HUDEP-2 (cell line): ENCODE data around the gene SARS2.
A peak's percentile ranks its signal among the peaks of the same experiment; 100 is the strongest.
"Not testable (repeated sequence)": the region's sequence is repeated elsewhere in the genome, so short reads cannot be mapped to it uniquely, and the experiment has no call there.

Source experiments
- DNase-seq, 76 experiments: peaks; one replicate each; lab custom pipeline; 2025; ENCODE audit not compliant: unreplicated experiment in 76 of 76; lab: John Stamatoyannopoulos, UW

SARS2 gene, protein sequence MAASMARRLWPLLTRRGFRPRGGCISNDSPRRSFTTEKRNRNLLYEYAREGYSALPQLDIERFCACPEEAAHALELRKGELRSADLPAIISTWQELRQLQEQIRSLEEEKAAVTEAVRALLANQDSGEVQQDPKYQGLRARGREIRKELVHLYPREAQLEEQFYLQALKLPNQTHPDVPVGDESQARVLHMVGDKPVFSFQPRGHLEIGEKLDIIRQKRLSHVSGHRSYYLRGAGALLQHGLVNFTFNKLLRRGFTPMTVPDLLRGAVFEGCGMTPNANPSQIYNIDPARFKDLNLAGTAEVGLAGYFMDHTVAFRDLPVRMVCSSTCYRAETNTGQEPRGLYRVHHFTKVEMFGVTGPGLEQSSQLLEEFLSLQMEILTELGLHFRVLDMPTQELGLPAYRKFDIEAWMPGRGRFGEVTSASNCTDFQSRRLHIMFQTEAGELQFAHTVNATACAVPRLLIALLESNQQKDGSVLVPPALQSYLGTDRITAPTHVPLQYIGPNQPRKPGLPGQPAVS

DNA sequence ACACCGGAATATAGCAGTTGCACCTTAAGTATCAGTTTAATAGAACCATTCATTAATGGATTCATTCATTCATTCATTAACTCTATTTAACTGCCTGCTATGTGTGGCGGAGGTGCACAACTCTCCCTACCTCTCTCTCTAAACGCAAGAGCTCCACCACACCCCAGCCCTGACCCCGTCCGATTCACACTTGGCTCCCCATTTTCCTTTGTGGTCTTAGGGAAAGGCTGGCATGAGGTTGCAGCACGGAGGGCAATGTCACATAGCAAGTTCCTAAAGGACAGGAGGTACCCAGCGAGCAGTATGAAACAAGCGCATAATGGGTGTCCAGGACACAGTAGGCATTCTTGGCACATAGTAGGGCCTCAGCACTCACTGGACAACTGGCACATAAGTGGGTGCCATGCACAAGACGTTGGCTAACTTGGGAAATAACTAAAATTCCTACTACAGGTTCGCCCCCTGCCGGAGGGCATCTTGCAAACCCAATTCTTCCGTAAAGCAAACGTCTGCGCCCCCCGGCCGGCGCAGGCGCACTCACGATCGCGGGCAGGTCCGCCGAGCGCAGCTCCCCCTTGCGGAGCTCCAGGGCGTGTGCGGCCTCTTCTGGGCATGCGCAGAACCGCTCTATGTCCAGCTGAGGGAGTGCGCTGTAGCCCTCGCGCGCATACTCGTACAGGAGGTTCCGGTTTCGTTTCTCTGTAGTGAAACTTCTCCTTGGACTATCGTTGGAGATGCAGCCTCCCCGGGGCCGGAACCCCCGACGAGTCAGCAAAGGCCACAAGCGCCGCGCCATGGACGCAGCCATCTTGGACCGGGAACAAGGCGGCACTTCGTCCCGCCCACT is at the start of gene SARS2:
TSS of gene SARS2 (minus strand) at position 835 of the 847 bp plus-strand sequence. CDS start at position 808, 27 bp downstream.
- peak in 75 of 76 experiments; percentile 52 to 100 (median 95) for DNase-seq

DNA sequence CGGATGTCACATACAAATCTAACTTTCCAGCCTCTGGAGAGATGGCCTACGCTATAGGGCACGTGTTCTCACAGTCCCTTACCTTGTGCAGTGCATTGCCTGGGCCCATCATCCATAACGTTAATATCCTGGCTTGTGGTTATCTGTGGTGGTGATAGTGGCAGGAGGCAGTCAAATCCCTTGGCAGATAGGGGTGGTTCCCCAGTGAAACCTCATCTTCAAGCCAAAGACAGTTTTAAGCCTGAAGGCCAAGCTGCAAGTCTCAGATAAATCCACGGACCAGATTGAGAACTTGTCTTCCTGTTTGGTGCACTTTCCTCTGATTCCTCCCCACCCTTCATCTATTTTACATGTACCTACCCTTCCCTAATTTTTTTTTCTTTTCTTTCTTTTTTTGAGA is 49.2 kb upstream of the SARS2 start:
- DNase-seq: peak in 29 of 76 experiments; percentile 3 to 68 (median 29)

DNA sequence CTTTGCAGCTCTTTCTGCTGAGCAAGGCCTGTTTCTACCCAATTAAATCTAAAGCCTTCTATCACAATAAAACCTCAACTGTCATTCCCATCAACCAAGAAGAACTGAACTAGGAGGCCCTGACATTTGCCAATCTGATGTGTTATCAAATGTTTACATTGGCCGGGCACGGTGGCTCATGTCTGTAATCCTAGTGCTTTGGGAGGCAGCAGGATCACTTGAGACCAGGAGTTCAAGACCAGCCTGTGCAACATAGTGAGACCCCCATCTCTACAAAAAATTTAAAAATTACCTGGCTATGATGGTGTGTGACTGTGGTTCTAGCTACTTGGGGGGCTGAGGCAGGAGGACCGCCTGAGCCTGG is 47.7 kb upstream of the SARS2 start:
- no peak for DNase-seq

DNA sequence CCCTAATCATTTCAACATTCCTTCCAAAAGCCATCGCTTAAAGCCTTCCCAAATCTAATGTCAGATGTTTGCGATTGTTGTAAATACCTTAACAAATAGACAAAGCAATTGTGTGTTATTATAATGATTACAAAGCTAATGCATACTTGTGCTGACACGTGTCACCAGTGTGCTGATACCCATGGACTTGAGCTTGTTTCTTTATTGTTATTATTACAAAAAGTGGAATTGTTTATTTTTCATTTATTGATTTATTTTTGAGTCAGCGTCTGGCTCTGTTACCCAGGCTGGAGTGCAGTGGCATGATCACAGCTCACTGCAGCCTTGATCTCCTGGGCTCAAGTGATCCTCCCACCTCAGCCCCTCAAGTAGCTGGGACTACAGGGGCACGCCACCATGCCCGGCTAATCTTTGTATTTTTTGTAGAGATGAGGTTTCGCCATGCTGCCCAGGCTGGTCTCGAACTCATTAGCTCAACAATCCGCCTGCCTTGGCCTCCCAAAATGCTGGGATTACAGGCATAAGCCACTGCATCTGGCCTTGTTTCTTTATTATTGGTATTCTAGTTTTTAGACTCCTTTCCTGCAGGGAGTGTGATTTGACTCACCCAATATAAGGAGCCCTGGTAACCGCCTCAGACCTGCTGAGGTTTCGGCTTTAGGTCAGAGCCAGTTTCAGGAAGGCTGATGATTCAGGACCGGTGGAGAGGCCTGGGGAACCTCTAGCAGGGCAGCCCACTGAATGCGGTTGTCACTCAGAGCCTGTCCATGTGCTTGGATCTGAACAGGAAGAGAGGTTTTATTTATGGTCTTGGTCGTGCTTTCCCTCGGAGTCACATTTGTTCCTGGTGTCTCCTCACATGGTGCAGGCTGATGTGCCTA is 47.1 kb upstream of the SARS2 start:
- no peak for DNase-seq

DNA sequence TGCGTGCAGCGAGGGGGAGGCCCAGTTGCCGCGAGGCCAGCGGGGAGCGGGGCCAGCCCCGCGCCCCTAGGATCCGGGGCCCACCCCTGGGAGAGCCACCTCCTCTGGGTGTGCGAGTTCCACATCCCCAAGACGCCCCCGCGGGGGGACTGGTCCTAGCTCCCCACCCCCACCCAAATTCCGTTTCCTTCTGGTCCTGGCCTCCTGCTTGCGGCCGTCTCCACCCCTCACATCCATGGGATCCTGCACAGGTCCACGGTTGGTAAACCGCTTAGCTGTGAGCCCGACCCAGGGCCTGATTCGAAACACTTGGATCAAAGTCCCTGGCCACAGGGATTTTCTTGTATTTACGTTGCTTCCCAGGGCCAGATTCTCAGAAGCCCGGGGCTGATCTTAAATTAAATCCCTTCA is 45.3 kb upstream of the SARS2 start:
- DNase-seq: no peak

DNA sequence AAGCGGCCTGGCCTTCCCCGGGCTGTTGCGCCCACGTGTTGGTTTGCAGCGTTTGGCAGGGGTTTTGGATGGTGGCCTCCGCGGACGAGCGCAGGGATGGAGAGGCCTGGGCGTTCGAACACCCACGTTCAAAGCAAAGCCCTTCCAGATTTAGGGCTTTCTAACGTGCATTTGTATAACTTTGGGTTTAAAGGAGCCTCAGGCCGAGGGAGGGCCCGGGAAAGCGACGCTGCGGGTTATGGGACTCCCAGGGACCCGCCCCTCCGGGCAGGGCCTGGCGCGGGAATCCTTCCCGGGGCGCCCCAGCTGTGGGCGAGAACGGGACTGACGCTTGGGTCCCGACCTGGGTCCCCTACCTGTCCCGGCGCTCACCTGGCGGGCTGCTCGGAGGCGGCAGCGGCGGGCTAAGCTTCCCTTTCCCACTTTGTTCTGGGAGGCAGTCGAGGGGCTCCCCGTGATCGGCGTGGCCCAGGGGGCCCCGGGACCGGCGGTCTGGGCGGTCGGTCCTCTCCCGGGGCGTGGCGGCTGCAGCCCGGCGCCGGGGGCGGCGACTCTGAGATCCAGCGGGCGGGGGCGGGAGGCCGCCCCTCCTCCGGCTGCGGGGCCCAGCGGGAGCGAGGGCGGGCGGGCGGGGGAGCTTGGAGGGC is 44.8 kb upstream of the SARS2 start, which contains the start of gene FBXO17:
TSS of gene FBXO17 (minus strand) at position 529 of the 647 bp plus-strand sequence. CDS start 25,423 bp downstream, outside the sequence.
- DNase-seq: no peak

DNA sequence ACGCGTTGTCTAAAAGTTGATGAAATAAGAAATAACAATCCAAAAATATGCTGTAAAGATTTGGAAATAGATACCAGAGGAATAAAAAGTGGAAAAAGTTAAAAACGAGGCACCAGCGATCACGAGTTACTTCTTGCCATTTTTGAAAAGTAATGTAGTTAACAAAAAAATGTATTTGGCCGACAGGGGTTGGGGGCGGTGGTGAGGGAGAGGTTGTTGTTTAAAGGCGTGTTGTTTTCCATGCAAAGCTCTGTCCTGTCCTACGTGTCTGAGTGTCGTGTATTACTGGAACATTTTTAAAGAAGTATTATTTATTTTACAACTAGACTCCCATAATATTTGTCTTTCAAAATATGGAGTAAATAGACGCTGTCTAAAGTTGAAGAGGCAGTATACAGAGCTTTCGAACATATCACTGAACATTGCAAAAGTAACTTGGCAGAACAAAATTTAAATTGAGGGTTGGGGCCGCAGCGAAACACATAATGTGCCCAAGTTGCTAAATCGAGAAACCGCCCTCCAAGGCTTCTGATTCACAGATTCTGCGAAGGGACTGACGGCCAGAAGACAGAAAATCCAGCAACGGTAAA is 44.2 kb upstream of the SARS2 start:
- DNase-seq: no peak

DNA sequence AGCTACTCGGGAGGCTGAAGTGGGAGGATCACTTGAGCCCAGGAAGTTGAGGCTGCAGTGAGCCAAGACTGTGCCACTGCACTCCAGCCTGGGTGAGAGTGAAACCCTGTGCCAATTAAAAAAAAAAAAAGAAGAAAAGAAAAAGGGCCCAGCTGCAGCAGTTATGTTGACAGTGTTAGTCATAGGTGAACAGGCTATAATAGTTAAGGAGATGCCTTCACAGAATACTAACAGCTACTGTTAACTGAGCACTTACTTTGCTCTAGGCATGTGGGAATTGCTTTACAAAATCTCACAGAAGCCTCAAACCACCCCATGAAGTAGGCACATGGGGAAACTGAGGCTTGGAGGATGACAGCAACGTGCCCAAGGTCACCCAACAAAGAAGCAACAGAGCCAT is 41.1 kb upstream of the SARS2 start:
- no peak for DNase-seq

DNA sequence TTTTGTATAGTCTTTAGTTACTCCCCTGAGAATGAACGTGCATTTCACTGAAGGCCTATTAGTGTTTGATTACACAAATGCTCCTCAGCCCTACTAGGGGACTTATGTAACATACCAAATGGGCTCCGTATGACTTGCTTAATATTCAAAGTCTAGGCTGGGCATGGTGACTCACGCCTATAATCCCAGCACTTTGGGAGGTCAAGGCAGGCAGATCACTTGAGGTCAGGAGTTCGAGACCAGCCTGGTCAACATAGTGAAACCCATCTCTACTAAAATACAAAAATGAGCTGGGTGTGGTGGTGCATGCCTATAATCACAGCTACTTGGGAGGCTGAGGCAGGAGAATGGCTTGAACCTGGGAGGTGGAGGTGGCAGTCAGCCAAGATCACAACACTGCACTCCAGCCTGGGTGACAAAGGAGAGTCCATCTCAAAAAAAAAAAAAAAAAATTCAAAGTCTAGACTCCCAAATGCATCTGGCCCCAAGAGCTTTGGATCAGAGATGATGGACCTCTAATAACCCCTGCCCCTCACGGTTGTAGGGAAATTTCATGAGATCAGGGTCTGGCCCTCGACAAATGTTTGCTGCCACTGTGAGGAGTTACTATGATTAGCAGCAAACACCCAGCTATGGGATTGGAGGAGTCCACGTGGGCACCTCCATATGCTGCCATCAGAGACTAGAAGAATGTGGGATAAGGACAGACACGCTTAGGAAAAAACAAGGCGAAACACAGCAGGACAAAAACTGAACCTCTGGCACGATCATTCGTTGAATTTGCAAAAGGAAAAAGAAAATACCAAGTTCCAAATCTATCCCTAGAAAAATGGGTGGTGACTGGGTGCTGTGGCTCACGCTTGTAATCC is 40.3 kb upstream of the SARS2 start:
- no peak for DNase-seq

DNA sequence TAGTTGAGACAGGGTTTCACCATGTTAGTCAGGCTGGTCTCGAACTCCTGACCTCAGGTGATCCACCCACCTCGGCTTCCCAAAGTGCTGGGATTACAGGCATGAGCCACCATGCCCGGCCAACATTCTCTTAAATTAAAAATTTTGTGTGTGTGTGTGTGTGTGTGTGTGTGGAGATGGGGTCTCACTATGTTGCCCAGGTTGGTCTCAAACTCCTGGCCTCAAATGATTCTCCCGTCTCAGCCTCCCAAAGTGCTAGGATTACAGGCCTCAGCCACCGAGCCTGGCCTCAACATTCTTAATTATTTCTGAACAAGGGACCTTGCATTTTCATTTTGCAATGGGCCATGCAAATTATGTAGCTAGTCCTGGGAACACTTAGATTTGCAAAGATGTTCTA is 35.6 kb upstream of the SARS2 start:
- not testable (repeated sequence) for DNase-seq

DNA sequence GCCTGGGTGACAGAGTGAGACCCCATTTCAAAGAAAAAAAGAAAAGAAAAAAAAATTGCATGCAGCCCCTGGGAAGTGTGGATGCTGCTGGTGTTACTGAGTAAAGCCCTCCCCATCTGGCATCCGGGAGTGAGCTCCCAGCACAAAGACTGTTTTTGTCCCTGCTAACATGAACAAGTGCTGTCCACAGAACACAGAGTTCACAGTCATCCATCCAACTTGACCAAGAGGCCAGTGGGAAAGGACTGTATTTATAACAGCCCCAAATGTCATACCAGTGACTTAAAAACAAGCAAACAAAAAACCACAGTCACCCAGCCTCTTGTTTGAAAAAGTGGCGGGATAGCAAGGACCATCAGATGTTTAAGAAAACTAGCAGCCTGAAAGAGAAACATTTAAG is 34.2 kb upstream of the SARS2 start:
- DNase-seq: no peak

DNA sequence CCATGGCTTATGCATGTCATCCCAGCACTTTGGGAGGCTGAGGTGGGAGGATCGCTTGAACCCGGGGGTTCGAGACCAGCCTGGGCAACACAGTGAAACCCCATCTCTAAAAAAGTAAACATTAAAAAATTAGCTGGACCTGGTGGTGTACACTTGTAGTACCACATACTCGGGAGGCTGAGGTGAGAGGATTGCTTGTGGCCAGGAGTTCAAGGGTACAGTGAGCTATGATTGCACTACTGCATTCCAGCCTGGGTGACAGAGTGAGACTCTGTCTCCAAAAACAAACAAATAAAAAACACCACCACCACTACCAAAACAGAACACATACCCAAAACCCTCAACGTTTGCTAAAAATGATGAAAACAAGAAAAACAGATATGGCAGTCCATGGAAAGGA is 29.1 kb upstream of the SARS2 start:
- DNase-seq: no peak

DNA sequence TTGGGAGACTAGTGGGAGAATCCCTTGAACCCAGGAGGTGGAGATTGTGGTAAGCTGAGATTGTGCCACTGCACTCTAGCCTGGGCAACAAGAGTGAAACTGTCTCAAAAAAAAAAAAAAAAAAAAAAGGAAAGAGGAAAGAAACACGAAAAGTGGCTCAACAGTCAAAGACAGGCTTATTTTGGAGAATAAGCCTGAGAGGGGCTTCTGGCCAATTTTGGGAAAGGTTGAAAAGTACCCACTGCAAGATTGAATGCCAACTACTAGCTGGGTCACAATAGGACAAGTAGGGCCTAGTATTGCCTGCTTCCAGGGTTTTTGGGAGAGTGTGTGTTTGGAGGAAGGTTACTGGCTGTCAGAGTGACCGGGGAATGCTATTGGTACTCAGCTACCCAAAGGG is 27.7 kb upstream of the SARS2 start:
- DNase-seq: no peak

DNA sequence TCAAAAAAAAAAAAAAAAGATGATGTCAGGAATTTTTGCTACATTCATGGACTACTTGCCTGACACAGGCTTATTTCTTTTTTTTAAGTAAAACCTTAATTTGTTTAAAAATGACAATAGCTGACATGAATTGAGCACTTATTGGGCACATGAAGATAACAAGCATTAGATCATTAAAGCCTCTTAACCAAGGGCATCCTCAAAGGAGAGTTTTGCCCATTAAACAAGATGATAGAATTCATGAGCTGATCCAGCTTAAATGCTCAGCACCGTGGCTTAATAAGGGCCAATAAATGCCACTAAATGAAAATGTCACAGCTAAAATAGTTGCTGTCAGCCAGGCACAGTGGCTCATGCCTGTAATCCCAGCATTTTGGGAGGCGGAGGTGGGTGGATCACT is 25.7 kb upstream of the SARS2 start:
- DNase-seq: no peak

DNA sequence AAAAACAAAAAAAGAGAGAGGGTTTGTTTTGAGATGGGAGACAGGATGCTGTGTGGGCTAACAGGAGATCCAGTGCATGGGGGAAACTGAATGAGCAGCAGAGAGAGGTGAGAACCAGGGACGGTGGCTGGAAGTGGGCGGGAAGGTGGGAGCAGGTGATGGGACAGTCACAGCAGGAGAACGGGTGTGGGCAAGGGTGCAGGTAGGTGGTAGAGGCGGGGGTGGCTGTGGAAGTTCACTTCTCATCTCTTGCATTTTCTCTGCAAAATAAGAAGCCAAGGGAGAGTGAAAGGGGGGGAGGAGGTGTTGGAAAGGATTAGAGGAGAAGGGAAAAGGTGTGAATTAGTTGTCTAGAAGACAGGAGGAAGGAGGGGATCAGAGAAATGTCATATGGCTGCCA is 23.1 kb upstream of the SARS2 start:
- DNase-seq: no peak

DNA sequence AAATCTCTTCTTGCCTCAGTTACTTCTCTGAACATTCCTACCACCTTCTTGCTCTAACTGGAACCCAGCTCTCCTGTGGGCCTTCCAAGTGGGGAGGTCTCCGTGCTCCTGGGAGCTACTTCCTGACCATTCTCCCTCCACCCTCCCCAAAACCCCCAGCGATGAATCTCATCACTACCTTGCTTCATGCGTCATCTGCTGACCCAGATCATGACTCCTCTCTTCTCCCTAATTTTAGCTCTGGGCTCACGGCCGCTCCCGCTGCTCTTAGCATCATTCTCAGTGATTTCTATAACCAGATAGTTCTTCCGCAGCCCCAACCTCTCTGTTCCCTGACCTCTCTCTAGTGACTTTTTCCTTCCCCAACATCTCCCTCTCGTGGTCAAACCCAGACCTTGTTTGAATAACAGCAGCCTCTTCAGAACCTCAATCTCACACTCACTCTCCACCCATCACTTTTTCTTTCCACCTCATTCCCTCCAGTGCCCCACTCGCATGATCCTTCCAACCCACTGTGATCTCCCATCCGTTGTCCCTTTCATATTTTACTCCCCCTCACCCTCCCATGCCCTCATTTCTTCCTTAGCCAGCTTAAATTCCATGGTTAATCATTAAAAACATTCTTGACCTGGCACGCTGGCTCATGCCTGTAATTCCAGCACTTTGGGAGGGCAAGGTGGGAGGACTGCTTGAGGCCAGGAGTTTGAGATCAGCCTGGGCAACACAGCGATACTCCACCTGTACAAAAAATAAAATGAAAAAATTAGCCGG is 22.0 kb upstream of the SARS2 start:
- peak in 48 of 76 experiments; percentile 14 to 77 (median 39) for DNase-seq

DNA sequence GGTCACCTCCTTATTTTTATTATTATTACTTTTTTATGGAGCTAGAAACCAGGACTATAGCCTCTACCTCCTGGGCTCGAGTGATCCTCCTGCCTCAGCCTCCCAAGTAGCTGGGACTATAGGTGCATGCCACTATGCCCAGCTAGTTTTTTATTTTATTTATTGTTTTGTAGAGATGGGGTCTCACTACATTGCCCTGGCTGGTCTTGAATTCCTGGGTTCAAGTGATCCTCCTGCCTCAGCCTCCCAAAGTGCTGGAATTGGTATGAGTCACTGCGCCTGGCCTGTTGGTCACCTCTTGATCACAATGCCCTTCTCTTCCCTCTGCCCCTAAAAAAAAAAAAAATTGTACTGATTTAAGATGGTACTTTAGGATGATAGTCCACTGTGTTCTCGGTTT is 20.6 kb upstream of the SARS2 start:
- DNase-seq: no peak
